Measurements from ENCODE around the gene CFAP210. TPM values are rescaled to one million over a fixed set of nuclear protein-coding genes. Genes with fewer than 3 reads are reported as not detected.

CFAP210 gene
- total and polyA plus RNA-seq, 9 of the 15 experiments (the other 6 are each of a cell fraction or from before 2014, with no cell fraction given) = 0.75 to 3.6 (median 1.3) TPM

GRCh38 chr2:169729274-169729605 is 35.0 kb upstream of the CFAP210 start (continued):
- TF ChIP-seq BCL6 (CRISPR knock-in tag; IDR thresholded peaks at IDR 0.05) (no peak), ZNF253 (CRISPR knock-in tag; conservative IDR thresholded peaks at IDR 0.05) (no peak), HLTF (IDR thresholded peaks at IDR 0.05) (no peak), ZNF507 (tag; conservative IDR thresholded peaks at IDR 0.05) (no peak), FOSL1 (tag; conservative IDR thresholded peaks at IDR 0.05) (no peak), NRF1 (conservative IDR thresholded peaks at IDR 0.05 in 1 of 2, IDR thresholded peaks at IDR 0.05 in 1 of 2) (no peak), CXXC5 (CRISPR knock-in tag; IDR thresholded peaks at IDR 0.05) (no peak)

DNA sequence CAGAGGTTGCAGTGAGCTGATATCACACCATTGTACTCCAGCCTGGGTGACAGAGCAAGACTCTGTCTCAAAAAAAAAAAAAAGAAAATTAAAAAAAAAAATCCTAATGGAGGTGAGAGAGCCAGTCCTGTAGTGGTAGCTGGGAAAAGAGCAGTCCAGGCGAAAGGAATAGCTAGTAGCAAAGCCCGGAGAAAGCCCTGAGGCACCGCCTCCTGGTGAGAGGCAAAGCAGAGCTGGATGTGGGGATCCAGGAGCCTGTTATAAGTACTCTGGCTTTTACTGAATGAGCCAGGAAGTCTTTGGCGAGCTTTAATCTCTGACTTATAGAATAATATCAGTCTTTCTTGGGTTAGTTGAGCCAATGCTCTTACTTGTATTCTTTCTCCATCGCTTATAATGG is 32.9 kb upstream of the CFAP210 start:
- in situ Hi-C loops (cut with MboI) = no loop called here
- 69% methylated on average over 5 of the region's 5 CpGs for whole genome bisulfite sequencing (ENCODE audit: insufficient coverage, low coverage, missing lambda C conversion rate)
- BruUV-seq (replicated peaks) = no TSS peak

More for the DNA sequence above, 32.9 kb upstream of the CFAP210 start:
- no peaks in the 10 kb centered on the region for H3K9me1 ChIP-seq (ENCODE audit: control insufficient read depth, insufficient read depth, low read length)
- no peaks in the 10 kb centered on the region for H3K36me3 ChIP-seq (ENCODE audit: control insufficient read depth, insufficient read depth, low read length)
- H3K4me1 ChIP-seq (replicated peaks in 1 of 2; ENCODE audit: control insufficient read depth in 2 of 2, insufficient read depth in 2 of 2, low read length in 2 of 2) = peaks cover 0 to 4% of the 10 kb centered on the region in 2 experiments; a peak in 2 of 5 replicates
- TF ChIP-seq MEIS2 (IDR thresholded peaks at IDR 0.05; ENCODE audit: partially characterized antibody) (no peak), DMBX1 (CRISPR knock-in tag; IDR thresholded peaks at IDR 0.05; ENCODE audit: borderline replicate concordance) (no peak), ELK3 (CRISPR knock-in tag; IDR thresholded peaks at IDR 0.05) (no peak), ILK (tag; IDR thresholded peaks at IDR 0.05; ENCODE audit: borderline replicate concordance, low read depth) (no peak)
- H3K27ac ChIP-seq (ENCODE audit: extremely low read depth, low read depth, low read length) = no peak overlapping the region
- no peak overlapping the region for H3K4me2 ChIP-seq (ENCODE audit: insufficient read depth, low read length)
- H4K20me1 ChIP-seq (replicated peaks; ENCODE audit: control insufficient read depth, insufficient read depth, low read length) = no peaks in the 10 kb centered on the region
- ChIA-PET CTCF (ENCODE audit: low intra/inter-chr PET ratio) (no interaction called here), POLR2A (interaction anchor here (1.0 to 2.9 kb wide), 5 partner anchors 11 to 31 kb away, joined by 3 to 18 read pairs (median 5); no protein-coding TSS in a partner anchor)
- no peak overlapping the region for H3K9ac ChIP-seq (ENCODE audit: insufficient read depth in 1 of 2, low read depth in 2 of 2, low read length in 2 of 2)
- H2AFZ ChIP-seq (ENCODE audit: low read depth, low read length) = no peak overlapping the region
- H3K79me2 ChIP-seq (ENCODE audit: control insufficient read depth, insufficient read depth, low read length) = no peaks in the 10 kb centered on the region
- DNase-seq (ENCODE audit: extremely low read depth in 1 of 4, low spot score in 3 of 4) (no peak), ATAC-seq (peak; percentile 44), FAIRE-seq (no peak)
- intact Hi-C loops (cut with micrococcal nuclease) = no loop called here
- no peaks in the 10 kb centered on the region for H3K27me3 ChIP-seq (ENCODE audit: control insufficient read depth in 2 of 2, insufficient read depth in 2 of 2, low read length in 2 of 2)
- H3K9me3 ChIP-seq (replicated peaks; ENCODE audit: control insufficient read depth, insufficient read depth, low read depth, low read length) = no peaks in the 10 kb centered on the region
- no peak overlapping the region for H3K4me3 ChIP-seq
